CD4-positive, alpha-beta T cell treated with Interleukin-1 beta for 1 hour (primary cell): ENCODE data around the gene FBXO31.
"Not testable (repeated sequence)": the region's sequence is repeated elsewhere in the genome, so short reads cannot be mapped to it uniquely, and the experiment has no call there.

Source experiments
- DNase-seq, 2 donors: peaks; one replicate each; pipeline ENCODE4 v3.0.0-alpha.2; 2020 to 2022

Gene FBXO31

DNA sequence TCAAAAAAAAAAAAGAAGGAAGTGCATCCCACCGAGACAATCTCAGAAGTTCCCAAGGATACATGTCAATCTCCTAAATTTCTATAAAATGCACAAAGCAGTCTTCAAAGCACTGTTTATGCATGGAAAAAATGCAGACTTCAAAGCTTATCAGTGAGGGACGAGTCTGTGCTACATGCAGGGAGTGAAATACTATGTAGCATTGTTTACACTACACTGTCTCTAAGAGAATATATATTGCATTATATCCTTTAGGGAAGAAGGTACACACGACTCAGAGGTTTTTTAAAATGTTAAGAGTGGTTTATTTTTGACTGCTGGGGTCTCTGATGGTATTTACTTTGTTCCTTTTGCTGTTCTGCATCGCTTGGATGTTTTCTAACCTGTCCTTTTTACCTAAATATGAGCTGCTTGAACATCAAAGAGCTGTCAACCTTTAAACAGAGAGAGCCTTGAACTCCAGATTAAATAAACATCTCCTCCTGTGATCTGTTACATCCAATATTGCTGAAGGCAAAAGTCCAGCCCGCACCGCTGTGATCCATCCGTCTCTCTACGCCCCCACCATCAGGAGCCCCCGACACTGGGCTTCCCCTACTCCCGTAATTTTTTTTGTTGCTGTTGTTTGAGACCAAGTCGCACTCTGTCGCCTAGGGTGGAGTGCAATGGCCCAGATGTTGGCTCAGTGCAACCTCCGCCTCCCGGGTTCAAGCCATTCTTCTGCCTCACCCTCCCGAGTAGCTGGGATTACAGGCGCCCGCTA, 1.4 kb downstream of the FBXO31 start:
- DNase-seq: no peak

DNA sequence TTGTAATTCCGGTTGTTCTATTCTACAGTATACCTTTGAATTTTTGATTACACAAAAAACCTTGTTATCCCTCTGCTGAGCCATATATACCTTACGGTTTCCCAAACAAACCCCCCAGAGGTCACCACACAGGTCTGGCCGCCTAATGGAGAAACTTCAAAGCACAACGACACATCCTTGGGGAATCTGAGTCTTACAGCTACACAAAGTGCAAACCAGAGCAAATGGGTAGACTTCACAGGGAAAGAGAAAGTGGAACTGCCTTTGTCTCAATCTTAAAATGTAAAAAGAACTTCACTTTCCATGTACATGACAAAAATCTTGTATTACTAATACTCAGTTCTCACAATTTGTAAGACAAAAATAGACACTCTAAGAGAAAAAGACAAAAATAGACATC, 2.7 kb downstream of the FBXO31 start:
- DNase-seq: no peak

DNA sequence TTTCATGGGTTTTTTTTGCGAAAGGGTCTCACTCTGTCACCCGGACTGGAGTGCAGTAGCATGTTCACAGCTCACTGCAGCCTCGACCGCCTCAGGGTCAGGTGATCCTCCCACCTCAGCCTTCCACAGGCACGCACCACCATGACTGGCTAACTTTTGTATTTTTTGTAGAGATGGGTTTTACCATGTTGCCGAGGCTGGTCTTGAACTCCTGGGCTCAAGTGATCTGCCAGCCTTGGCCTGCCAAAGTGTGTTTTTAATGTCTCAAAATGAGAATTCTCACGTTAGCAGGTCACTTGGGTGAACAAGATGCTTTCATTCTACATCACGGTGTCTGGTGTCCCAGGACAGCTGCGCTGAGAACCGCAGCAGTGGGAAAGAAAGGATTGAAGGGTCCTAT, 3.2 kb downstream of the FBXO31 start:
- DNase-seq: no peak

DNA sequence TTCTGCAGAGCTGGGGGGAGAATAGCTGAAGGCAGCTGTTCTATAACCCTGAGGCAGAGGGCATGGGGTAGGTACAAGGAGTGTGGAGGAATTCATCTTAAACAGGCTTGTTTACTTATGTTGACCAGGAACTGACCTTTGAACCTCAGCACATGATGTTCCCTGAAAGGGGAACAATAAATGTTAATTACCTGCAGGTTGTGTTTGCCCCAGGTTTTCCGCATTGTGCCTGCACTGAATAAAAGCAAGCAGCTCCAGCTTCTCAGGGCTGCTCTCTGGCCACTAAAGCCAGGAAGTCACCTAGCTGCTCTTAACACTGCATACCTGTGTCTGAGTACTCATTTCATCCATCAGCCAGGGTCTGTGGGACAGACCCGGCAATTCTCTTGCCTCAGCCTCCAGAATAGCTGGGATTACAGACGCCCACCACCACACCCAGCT, 4.2 kb downstream of the FBXO31 start:
- not testable (repeated sequence) for DNase-seq

DNA sequence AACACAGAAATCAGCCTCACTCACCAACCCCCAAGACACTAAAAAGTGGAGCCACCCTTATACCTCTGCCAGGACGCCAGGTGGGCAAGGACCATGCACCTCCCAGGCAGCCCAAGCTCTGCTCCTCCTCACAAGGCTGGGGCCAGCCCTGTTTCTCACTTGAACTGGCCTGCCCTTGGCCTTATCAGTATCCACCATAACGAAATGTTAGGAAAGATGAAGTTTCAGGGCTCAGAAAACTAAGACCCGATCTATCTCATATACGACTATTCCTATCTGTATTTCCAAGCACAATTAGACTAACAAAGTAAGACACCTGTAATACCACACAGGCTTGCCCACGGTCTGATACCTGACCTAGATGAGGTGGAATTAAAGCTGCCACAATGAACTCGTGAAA, 6.9 kb downstream of the FBXO31 start:
- DNase-seq: no peak

DNA sequence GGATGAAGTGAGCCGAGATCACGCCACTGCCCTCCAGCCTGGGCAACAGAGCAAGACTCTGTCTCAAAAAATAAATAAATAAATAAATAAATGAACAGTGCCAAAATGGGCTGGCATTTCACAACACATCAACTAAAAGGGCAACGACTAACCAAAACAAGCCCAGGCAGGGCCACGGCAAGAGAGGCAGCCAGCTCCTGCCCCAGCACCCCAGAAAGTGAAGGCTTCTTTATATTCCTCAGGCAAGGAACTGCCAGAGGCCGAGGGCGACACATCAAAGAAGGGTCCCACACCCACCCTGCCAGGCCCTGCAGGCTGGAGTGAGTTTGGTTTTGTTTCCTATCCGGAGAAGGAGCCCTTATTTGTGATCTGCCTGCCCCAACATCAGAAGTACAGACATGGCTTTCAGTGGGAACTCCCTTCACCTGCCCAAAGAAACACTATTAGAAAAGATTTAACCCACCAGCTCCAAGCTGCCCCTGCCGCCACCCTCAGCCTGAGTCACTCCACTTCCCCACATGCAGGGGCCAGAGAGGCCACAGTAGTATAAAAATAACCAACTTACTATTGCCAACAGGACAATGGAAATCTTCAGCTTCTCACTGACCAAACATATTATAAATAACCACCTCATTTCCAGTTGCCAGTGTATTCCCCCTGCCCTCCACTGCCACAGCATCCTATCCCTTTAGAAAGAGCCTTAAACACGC, 8.0 kb downstream of the FBXO31 start:
- DNase-seq: no peak

DNA sequence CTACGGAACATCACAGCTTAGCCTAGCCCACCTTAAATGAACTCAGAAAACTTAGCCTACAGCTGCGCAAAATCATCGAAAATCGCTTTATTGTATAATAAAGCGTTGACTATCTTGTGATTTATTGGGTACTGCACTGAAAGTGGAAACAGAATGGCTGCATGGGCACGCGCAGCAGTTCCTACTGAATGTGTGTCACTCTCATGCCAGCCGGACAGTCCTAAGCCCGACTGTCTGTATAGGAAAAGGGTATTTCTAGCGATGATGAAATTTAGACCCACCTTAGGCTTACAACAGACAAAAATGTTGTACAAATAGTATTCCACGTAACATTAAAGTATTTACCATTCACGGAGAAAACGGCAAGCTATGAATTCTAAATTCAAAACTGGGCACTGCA, 9.3 kb downstream of the FBXO31 start:
- DNase-seq: no peak

DNA sequence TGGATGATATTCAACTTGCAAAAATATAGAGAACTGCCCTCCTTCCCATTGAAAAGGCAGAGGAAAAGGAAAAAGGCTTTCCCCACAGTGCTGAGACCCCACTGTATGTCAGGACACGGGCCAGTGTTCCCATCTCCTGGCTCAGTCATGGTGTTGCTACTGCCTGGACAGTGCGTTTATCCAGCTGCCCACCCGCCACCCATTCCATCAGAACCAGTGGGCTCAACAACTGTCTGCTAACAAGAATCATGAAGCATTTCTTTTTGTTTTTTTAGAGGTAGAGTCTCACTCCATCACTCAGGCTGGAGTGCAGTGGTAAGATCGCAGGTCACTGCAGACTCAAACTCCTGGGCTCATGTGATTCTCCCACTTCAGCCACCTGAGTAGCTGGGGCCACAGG, 11.3 kb downstream of the FBXO31 start:
- DNase-seq: no peak

DNA sequence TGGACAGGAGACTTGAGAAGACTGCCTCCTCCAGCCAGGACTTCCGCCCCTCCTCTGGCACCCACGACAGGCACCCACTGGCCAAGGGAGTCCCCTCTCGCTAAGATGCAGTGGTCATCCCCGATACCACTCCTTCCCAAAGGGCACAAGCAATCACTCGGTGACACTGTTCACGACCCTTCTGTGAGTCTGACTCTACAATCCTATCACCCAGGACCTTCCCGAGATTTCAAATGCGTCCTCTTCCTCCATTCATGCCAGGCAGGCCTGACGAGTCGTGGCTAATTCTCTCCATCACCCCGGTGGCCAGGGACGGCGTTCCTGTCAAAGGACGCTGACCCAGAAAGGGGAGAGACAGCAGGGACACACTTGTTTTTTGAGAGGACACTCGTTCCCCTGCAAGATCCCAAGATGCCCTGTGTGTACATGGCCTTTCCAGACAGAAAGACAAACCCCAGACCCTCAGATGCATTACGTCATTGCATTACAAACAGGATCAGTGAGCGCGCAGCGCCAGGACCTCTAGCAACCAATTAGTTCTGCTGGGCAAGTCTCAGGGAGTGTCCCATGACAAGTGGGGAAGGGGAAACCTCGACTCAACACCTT, 12.2 kb downstream of the FBXO31 start:
- no peak for DNase-seq

DNA sequence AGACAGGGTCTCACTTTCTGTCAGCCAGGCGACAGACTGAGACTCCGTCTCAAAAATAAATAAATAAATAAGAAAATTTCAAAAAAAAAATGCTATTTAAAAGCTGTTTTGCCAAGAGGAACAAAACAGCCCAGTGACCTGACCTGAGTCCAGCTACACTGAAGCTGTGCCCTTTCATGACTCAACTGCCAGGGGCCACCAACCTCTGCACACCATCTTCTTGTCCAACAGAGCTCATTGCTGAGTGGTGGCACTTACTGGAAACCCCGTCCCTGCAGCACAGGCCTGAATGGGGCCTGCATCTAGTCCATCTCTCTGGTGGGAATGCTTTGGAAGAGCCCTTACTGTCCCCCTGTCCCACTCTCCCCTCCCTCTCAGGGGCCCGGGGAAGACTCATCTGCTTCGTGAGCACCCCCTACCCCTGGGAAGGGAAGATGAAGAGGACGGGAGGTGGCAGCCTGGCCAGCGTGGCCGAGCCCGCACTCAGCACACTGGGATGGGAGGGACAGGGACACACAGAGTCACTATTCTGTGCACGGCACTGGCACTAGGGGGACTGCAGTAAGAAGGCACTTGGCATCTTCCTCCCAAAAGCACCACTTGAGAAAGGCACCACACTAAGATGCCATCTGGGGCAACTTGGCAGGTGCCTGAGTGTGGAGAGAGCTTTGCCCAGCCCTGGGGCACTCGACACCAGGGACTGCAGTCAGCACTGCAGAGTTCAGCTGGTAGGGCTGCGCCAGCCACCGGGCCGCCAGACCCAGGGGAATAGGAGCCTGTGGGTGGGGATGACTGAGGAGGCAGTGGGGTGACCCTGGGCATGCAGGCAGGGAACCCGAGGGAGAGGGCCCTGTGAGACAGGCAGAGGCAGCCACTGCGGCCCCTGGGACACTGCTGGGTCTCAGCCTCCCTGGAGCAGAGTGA, 13.5 kb downstream of the FBXO31 start:
- no peak for DNase-seq

DNA sequence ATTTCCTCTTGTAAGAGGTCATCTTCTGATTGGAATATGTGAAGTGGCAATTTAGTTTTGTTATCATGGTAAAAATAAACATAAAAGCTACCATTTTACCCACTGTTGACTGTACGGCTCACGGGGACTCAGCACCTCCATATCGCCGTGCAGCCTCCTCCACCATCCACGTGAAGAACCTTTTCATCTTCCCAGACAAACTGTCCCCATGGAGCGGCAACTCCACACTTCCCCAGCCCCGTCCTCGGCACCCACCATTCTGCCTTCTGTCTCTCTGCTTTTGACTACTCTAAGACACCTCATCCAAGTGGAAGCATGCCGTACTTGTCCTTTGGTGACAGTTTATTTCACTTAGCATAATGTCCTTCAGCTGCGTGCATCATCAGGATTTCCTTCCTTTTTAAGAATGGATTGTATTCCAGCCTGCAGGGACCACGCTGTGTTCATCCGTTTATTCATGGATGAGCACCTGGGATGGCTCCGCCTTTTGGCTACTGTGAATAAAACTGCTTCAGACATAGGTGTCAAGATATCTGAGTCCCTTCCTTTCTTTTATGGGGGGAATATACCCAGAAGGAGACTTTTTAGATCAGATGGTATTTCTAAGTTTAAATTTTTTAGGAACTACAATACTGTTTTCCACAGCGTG, 14.3 kb downstream of the FBXO31 start:
- no peak for DNase-seq

DNA sequence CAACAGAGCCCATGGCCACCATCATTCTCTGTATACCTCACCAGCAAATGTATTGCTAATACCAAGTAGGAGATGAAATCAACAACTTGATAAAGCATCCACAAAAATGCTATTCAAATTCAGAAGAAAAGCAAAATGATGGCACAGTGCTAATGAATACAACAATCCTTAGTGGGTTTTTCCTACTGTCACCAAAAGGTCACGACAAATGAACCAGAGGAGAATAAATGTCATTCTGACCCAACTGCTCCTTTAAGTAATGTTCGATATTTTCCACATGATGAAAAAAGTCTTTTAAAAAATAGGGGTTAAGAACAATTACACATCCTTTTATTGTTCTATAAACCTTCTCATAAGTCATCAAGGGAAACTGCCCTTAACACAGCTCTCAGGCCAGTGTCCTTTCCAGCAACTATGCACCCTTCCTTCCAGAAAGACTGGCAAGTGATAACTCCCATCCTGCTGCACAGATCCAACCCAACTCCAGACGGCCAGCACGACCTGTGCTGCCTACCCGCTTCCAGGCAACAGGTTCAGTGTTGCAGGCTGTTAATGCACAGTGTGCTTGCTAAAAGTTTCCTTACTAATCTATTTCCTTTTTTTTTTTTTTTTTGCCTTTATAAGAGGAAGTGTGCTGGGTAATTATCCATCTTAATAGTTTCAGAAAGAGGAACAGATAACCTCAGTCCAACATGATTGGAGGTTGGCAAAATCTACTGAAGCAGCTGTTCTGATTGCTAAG, 15.4 kb downstream of the FBXO31 start:
- no peak for DNase-seq

DNA sequence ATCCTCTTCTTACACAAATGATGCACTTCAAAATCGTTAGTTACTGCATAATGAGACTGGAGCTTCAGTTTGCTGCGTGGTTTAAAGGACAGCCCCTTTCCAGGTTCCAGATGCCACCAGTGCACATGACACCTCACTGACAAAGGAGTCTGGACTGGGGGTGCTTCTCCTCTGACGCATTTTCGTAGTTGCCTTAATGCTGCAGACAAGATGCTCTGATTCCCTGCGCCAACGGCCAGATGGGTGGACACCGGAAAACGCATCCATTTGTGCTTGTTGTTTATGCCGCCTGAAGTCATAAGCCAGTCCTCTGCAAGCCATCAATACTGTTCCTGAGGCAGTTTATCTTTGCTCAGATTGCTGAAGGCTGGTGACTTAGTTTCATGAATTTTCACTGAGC, 16.0 kb downstream of the FBXO31 start:
- no peak for DNase-seq

DNA sequence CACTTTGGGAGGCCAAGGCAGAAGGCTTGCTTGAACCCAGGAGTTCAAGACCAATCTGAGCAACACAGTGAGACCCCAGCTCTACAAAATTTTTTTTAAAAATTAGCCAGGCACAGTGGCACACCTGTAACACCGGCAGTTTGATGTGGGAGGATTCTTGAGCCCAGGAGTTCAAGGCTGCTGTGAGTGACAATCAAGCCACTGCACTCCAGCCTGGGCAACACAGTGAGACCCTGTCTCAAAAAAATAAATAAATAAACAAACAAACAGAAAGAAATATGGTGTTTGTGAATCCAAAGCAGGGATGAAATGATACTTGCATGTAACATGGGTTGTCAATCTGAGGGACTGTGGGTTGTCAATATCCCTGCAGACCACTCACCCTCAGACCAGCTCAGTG, 16.6 kb downstream of the FBXO31 start:
- no peak for DNase-seq

DNA sequence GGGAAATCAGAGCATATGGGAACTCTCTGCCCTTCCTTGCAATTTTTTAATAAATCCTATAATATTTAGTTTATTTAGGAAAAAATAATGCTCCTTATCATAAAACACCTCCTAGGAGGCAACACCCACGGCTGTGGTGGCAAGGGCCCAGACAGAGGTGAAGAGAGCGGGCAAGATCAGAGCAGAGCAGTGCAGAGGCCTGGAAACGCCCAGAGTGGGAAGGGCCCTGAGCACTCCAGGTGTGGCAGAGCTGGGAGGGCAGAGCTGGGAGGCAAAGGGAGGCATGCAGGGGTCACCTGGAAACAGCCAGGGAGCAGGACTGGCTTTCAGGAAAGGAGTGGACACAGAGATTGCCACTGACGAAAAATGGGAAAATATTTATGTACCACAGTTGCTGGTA, 17.3 kb downstream of the FBXO31 start:
- DNase-seq: no peak

DNA sequence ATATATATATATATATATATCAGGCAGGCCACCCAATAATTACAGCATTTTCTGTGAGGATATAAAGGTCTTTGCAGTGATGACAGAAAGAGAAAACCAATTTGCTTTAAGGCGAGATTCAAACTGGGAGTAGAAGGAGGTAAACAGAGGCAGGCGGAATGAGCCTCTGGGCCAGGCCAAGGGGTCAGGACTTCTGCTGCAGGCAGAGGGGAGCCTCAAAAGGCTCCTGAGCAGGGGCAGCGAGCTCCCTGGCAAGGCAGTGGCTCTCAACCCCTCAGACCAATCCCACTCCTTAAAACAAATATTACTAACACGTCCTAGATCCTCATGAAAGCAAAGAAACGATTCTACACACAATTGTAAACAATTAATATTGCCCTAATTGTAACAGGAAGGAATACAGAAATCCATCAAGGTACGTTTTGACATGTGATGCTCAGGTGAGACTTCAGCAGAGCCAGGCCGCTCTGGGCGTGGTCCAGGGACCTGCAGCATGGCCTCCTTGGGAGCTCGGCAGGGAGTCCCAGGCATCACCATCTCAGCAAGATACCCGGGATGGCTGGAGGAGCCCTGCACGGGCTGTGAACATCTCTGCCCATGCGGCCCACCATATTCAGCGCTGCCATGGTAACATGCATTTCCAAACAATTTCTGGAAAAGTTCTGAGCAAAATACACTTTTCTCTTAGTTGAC, 18.4 kb downstream of the FBXO31 start:
- DNase-seq: no peak

DNA sequence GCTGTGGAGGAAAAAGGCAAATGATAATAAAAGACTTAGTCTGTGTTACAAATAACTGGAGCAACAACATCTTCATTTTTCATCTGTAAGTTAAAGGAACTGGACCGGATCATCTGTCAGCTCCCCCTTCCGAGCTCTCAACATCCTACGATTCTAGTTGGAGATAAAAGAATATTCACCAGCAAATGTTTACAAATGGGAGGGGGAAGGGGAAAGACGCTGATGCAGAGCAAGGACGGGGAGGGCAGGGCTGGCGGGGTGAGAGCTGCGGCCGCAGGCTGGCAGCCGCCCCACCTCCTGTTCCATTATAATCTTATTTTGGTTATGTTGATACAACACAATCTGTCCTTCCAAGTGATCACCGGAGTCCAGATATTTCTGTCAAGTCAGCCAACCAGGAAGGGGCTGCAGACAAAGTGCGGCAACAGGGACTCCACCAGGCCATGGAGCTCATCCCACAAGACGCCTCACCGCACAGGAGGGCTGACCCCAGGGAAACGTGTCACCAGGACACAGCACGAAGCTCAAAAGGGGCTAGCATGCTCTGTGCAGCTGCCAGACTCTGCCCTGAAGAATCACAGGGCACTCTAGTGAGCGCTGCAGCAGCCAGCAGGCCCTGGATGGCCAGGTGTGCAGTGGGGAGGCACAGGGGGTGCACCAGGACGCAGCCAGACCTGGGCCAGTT, 19.7 kb downstream of the FBXO31 start:
- DNase-seq: no peak

DNA sequence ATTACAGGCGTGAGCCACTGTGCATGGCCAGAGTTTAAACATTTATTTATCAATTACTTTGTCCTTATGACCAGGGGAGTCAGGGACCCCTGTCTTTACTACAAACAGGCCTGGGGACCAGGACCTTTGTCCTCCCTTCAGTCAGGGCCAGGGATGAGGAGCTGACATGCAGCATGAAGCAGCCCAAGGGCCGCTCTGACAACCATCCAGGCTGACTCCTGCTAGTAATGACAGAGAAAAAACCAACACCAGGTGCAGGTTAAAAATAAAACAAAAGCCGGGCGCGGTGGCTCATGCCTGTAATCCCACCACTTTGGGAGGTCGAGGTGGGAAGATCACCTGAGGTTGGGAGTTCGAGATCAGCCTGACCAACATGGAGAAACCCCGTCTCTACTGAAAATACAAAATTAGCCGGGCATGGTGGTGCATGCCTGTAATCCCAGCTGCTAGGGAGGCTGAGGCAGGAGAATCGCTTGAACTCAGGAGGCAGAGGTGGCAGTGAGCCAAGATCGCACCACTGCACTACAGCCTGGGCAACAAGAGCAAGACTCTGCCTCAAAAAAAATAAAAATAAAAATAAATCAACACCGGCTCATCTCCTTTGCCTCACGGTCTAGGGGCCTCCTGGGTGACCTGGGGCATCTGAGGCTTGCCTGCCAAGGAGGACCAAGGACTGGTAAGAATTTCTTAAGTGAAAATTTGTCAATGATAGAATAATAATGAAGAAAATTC, 20.6 kb downstream of the FBXO31 start:
- DNase-seq: not testable (repeated sequence)

DNA sequence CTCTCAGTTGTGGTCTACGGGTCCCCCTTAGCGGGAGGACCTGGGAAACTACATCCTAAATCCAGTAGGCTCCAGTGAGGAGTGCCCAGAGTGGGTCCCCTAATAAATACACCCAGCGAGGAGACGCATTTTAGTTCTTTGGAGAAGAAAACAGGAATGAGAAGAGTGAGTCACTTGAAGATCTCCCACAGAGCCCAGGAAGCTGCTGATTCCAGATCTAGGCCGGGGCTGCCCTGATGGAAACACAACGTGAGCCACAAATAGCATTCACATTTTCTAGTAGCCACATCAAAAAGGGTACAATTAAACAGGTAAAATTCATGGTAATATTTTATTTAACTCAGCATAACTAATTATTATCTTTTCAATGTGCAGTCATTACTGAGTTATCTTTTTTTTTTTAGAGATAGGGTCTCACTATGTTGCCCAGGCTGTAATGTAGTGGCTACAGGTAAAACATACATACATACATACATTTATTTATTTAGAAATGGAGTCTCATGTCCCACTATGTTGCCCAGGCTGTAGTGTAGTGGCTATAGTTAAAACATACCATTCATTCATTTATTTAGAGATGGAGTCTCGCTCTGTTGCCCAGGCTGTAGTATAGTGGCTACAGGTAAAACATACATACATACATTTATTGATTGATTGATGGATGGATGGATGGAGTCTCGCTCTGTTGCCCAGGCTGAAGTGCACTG, 21.5 kb downstream of the FBXO31 start:
- no peak for DNase-seq
